WTC11 (cell line): ENCODE data around the gene TOMM40L.

Experiments used
- CBFB ChIP-seq: sonication (generic); formaldehyde crosslinking; IDR thresholded peaks from 2 replicates; pipeline ENCODE4 v1.8.1; 2022; ENCODE audit warnings: mild to moderate bottlenecking, low read depth, missing genetic modification reagents
- TF ChIP-seq, protein P1 (sequence below): fragments of 200-600 bp; IDR thresholded peaks from 2 replicates; pipeline ENCODE4 v1.8.0; 2022; ENCODE audit warnings: antibody characterized with exemption
- TF ChIP-seq, protein P2 (sequence below): sonication (generic); formaldehyde crosslinking; IDR thresholded peaks from 2 replicates; pipeline ENCODE4 v1.8.1; 2023; ENCODE audit warnings: mild to moderate bottlenecking, missing genetic modification reagents
- TF ChIP-seq, protein P3 (sequence below): sonication (generic); formaldehyde crosslinking; IDR thresholded peaks from 2 replicates; pipeline ENCODE4 v1.8.0; 2022; ENCODE audit warnings: mild to moderate bottlenecking, missing genetic modification reagents
- TF ChIP-seq, protein P4 (sequence below): sonication (generic); formaldehyde crosslinking; conservative IDR thresholded peaks from 2 replicates; pipeline ENCODE4 v1.8.1; 2023; ENCODE audit warnings: mild to moderate bottlenecking, low read depth, missing genetic modification reagents, moderate library complexity

DNA sequence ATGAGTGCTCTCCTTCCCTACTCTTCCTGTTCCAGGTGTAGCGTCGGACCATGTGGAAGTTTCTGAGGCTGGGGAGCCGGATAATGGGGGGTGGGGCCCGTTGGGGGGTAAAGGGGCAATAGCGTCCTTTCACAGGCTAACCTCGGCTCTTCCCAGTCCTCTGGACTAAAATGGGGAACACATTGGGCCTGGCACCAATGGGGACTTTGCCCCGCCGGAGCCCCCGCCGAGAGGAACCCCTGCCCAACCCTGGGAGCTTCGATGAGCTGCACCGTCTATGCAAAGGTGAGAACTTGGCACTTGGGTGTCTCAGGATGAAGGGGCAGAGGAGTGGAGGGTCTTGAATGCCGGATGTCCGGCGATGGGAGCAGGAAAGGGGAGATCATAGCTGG, 456 bp downstream of the TOMM40L start:
- TF ChIP-seq, protein P1, sequence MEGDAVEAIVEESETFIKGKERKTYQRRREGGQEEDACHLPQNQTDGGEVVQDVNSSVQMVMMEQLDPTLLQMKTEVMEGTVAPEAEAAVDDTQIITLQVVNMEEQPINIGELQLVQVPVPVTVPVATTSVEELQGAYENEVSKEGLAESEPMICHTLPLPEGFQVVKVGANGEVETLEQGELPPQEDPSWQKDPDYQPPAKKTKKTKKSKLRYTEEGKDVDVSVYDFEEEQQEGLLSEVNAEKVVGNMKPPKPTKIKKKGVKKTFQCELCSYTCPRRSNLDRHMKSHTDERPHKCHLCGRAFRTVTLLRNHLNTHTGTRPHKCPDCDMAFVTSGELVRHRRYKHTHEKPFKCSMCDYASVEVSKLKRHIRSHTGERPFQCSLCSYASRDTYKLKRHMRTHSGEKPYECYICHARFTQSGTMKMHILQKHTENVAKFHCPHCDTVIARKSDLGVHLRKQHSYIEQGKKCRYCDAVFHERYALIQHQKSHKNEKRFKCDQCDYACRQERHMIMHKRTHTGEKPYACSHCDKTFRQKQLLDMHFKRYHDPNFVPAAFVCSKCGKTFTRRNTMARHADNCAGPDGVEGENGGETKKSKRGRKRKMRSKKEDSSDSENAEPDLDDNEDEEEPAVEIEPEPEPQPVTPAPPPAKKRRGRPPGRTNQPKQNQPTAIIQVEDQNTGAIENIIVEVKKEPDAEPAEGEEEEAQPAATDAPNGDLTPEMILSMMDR: no peak
- TF ChIP-seq, protein P2, sequence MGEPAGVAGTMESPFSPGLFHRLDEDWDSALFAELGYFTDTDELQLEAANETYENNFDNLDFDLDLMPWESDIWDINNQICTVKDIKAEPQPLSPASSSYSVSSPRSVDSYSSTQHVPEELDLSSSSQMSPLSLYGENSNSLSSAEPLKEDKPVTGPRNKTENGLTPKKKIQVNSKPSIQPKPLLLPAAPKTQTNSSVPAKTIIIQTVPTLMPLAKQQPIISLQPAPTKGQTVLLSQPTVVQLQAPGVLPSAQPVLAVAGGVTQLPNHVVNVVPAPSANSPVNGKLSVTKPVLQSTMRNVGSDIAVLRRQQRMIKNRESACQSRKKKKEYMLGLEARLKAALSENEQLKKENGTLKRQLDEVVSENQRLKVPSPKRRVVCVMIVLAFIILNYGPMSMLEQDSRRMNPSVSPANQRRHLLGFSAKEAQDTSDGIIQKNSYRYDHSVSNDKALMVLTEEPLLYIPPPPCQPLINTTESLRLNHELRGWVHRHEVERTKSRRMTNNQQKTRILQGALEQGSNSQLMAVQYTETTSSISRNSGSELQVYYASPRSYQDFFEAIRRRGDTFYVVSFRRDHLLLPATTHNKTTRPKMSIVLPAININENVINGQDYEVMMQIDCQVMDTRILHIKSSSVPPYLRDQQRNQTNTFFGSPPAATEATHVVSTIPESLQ (CRISPR knock-in tag): no peak
- TF ChIP-seq, protein P3, sequence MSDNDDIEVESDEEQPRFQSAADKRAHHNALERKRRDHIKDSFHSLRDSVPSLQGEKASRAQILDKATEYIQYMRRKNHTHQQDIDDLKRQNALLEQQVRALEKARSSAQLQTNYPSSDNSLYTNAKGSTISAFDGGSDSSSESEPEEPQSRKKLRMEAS: no peak
- TF ChIP-seq, protein P4, sequence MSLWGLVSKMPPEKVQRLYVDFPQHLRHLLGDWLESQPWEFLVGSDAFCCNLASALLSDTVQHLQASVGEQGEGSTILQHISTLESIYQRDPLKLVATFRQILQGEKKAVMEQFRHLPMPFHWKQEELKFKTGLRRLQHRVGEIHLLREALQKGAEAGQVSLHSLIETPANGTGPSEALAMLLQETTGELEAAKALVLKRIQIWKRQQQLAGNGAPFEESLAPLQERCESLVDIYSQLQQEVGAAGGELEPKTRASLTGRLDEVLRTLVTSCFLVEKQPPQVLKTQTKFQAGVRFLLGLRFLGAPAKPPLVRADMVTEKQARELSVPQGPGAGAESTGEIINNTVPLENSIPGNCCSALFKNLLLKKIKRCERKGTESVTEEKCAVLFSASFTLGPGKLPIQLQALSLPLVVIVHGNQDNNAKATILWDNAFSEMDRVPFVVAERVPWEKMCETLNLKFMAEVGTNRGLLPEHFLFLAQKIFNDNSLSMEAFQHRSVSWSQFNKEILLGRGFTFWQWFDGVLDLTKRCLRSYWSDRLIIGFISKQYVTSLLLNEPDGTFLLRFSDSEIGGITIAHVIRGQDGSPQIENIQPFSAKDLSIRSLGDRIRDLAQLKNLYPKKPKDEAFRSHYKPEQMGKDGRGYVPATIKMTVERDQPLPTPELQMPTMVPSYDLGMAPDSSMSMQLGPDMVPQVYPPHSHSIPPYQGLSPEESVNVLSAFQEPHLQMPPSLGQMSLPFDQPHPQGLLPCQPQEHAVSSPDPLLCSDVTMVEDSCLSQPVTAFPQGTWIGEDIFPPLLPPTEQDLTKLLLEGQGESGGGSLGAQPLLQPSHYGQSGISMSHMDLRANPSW: no peak
- no peak for TF ChIP-seq CBFB (CRISPR knock-in tag)
